Mononuclear cell (primary cell): ENCODE measurements around the gene IRF5. TPM values are rescaled to one million over a fixed set of nuclear protein-coding genes. Genes with fewer than 3 reads are reported as not detected.

ENCODE experiments used
- H3K27me3 ChIP-seq: 2 replicates; pipeline ENCODE4 v1.6.0; 2011; ENCODE audit warnings: low read length, control low read depth; ENCODE audit not compliant: insufficient read depth
- H3K4me1 ChIP-seq: 2 replicates; pipeline ENCODE4 v1.5.1; 2011; ENCODE audit warnings: mild to moderate bottlenecking, low read length, control low read depth; ENCODE audit not compliant: insufficient read depth
- H3K4me3 ChIP-seq: 2 replicates; pipeline ENCODE4 v1.5.1; 2011; ENCODE audit warnings: mild to moderate bottlenecking, low read length, moderate library complexity
- H3K9me3 ChIP-seq: 2 replicates; pipeline ENCODE4 v1.5.1; 2011; ENCODE audit warnings: low read depth, mild to moderate bottlenecking, control low read depth, low read length
- total RNA-seq: library from RNA; depleted of rRNA; stranded (reverse); fragments of >200 nt; gene quantifications from one replicate; pipeline ENCODE4 v1.2.3, GENCODE V29; 2012

IRF5 gene
- total RNA-seq, 1 donor = 26.7 TPM

DNA sequence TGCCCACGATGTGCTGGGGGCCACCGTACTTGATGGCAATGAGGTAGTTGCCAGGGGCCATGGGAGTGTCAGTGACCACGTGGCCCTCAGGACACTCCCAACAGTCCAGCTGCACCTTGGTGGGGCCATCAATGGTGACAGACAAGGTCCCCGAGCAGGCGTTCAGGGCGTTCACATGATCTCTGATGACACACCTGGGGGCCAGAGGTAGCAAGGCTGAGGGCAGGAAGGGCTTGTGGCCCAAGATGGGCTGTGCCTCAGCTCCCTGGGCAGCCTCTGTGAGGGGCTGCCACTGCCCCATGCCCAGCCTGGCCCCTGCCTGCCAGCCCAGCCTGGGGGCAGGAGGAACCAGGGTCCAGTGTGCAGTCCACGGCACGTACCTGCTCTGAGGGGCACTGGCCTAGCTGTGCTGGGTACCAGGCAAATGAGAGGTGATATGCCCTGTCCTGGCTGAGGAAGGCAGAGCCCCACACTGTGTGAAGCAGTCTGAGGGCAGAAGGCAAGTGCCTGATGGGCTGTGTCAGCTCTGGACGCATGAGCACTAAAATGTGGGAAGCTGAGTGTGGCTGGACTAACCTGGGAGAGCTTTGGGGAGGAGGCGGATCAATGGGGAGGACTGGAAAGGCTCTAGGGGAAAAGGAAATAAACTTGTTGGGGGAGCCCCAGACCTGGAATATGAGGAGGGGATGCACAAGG lies 23.7 kb upstream of the IRF5 start:
- Histone ChIP-seq H3K27me3 (peaks cover 34% of the 10 kb centered on the region), H3K4me1 (peaks cover 4% of the 10 kb centered on the region), H3K9me3 (no peaks in the 10 kb centered on the region), H3K4me3 (no peak overlapping the region)

DNA sequence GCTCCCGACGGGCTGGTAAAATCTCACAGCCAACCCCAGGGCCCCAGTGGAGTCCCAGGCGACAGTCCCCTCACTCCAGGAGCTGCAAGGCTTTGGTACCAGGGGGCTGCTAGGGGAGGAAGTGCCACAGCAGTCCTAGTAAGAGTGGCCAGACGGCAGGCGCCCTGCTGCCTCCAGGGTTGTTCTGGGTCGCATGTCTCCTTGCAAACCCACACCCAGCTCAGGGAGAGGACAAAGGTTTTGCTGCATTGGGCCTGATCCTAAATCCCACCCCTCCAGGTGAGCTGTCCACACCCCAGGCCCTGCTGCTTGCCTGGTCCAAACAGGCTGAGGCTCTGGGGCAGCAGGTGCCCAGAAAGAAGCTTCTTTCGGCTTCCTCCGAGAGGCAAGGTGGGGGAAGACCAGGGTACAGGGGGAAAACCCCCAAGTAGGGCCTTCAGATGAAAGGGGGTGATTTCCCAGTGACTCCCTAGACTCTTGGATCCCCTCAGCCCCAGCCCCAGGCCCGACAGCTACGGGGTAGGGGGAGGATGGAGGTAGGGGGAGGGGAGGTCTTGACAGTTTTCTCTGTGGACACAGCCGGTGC lies 23.1 kb upstream of the IRF5 start:
- Histone ChIP-seq H3K4me1 (peaks cover 4% of the 10 kb centered on the region), H3K4me3 (no peak overlapping the region), H3K27me3 (peaks cover 28% of the 10 kb centered on the region), H3K9me3 (no peaks in the 10 kb centered on the region)

- peaks cover 4% of the 10 kb centered on the region for H3K4me1 ChIP-seq
- H3K27me3 ChIP-seq = peaks cover 23% of the 10 kb centered on the region
- H3K4me3 ChIP-seq = no peak overlapping the region
- H3K9me3 ChIP-seq = no peaks in the 10 kb centered on the region
Observed at GRCh38 chr7:128915271-128915819, 22.4 kb upstream of the IRF5 start.

GRCh38 chr7:128915841-128916642 lies 21.7 kb upstream of the IRF5 start:
- H3K4me3 ChIP-seq = no peak overlapping the region
- H3K9me3 ChIP-seq = no peaks in the 10 kb centered on the region
- peaks cover 16% of the 10 kb centered on the region for H3K27me3 ChIP-seq
- H3K4me1 ChIP-seq = peaks cover 4% of the 10 kb centered on the region

DNA sequence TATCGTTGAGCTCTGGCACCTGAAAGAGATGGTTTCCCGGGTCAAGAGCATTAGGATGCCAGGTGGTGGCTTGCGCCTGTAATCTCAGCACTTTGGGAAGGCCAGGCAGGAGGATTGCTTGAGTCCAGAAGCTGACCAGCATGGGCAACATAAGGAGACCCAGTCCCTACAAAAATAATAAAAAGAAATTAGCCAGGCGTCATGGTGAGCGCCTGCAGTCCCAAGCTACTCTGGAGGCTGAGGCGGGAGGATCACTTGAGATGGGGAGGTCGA lies 21.1 kb upstream of the IRF5 start:
- Histone ChIP-seq H3K4me3 (no peak overlapping the region), H3K27me3 (peaks cover 14% of the 10 kb centered on the region), H3K4me1 (peaks cover 4% of the 10 kb centered on the region), H3K9me3 (no peaks in the 10 kb centered on the region)

- no peak overlapping the region for H3K4me3 ChIP-seq
- H3K9me3 ChIP-seq = no peaks in the 10 kb centered on the region
- H3K27me3 ChIP-seq = peaks cover 14% of the 10 kb centered on the region
- peaks cover 4% of the 10 kb centered on the region for H3K4me1 ChIP-seq
Observed at GRCh38 chr7:128917122-128917521, 20.6 kb upstream of the IRF5 start.

- Histone ChIP-seq H3K27me3 (peaks cover 14% of the 10 kb centered on the region), H3K4me3 (no peak overlapping the region)
Observed at GRCh38 chr7:128918016-128918665, 19.6 kb upstream of the IRF5 start.

GRCh38 chr7:128919241-128919640 lies 18.5 kb upstream of the IRF5 start:
- Histone ChIP-seq H3K4me3 (no peak overlapping the region), H3K27me3 (peaks cover 11% of the 10 kb centered on the region), H3K9me3 (no peaks in the 10 kb centered on the region), H3K4me1 (peaks cover 14% of the 10 kb centered on the region)

More at GRCh38 chr7:128918016-128918665, 19.6 kb upstream of the IRF5 start:
- Histone ChIP-seq H3K4me1 (peaks cover 4% of the 10 kb centered on the region), H3K9me3 (no peaks in the 10 kb centered on the region)

DNA sequence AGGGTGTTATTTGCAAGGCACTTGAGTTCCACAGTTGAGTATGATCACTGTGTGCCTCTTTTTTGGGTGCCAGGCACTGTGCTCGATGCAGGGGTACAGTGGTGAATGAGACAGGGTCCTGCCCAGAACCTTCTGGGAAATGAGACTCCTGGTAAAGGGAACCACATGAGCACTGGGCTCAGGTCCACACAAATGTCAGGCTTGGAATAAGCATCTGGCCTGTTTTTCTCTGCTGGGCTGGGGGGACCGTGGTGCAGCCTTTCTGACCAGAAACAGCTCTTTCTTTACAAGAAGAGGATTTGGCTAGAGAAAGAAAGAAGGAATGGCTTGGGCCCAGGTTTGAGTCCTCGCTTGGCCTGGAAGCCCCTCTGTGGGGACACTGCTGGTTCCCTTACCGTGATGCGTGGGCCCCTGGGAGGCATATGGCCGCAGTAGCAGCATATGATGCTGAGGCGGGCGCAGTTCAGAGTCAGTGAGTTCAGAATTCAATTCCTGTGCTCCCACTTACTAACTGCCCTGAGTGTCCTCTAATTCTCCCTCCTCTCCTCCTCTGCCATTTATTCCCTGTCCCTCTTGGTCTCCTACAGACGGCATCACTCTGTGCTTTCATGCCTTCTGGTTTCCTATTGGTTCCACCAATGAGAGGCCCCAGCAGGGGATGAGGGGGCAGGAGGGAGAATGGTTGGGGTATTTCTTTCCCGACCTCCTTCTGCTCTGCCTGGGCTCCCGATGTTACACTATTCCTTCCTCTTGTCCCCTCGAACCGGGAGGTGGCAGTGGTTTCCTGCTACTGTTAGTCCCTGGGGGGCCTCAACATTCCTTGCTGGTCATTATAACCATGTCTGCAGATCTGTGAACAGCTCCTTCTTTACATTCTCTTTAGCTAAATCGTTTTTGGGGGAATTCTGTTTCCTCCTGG lies 17.6 kb upstream of the IRF5 start:
- Histone ChIP-seq H3K9me3 (no peaks in the 10 kb centered on the region), H3K4me1 (peaks cover 20% of the 10 kb centered on the region), H3K27me3 (peaks cover 6% of the 10 kb centered on the region)

DNA sequence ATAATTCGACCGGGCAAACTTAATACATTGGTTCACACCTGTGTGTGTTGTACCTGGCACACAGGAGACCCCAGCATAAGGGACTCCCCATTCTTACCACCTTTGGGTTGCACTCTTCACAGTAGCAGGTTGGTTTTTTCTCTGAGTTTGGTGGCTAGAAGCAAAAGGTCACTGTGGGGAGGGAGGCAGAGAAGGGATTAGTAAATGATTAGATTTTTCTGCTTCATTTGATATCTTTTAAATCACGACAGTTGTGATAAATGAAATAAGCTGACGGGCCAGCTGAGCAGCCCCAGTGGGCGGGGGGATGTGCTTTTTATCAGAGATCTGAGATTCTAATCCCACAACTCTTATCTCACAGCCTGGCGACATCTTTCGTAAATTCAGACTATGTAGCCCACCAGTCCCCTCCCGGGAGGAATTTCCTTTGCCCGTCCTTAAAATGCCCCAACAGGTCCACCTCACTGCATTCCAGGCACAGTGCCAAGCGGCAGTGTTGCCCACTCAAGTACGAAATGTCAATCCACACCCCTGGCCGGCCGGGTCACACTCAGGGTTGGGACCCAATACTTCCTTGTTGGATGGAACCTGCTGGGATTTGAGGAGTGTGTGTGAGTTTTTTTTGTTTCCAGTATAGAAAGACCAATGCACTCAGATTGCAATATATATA lies 16.7 kb upstream of the IRF5 start:
- Histone ChIP-seq H3K4me3 (no peak overlapping the region), H3K27me3 (peaks cover 3% of the 10 kb centered on the region), H3K4me1 (peaks cover 16% of the 10 kb centered on the region), H3K9me3 (no peaks in the 10 kb centered on the region)

More for the DNA sequence above, 17.6 kb upstream of the IRF5 start:
- H3K4me3 ChIP-seq = no peak overlapping the region

DNA sequence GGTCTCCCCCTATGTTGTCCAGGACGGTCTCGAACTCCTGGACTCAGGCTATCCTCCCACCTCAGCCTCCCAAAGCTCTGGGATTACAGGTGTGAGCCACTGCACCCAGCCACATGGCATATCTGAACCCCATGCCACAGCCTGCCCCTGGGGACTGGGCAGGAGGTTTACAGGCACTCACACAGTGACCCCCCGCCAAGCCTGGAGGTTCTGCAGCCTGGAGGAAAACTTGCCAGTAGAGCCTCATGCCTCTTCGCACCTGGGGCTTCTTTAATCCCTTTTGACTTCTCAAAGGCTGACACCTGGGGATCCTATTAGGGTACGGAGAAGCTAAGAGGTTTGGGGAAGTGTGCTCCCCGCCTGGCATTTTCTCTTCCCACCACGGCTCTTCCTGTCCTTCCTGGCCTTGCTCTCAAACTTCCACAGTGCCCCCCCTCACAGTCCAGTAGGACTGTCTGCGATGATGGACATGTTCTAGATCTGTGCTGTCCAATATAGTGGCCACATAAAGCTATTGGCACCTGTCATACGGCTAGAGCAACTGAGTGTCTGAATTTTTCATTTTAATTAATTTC lies 15.8 kb upstream of the IRF5 start:
- Histone ChIP-seq H3K4me3 (no peak overlapping the region), H3K27me3 (no peaks in the 10 kb centered on the region), H3K9me3 (no peaks in the 10 kb centered on the region), H3K4me1 (peaks cover 16% of the 10 kb centered on the region)

DNA sequence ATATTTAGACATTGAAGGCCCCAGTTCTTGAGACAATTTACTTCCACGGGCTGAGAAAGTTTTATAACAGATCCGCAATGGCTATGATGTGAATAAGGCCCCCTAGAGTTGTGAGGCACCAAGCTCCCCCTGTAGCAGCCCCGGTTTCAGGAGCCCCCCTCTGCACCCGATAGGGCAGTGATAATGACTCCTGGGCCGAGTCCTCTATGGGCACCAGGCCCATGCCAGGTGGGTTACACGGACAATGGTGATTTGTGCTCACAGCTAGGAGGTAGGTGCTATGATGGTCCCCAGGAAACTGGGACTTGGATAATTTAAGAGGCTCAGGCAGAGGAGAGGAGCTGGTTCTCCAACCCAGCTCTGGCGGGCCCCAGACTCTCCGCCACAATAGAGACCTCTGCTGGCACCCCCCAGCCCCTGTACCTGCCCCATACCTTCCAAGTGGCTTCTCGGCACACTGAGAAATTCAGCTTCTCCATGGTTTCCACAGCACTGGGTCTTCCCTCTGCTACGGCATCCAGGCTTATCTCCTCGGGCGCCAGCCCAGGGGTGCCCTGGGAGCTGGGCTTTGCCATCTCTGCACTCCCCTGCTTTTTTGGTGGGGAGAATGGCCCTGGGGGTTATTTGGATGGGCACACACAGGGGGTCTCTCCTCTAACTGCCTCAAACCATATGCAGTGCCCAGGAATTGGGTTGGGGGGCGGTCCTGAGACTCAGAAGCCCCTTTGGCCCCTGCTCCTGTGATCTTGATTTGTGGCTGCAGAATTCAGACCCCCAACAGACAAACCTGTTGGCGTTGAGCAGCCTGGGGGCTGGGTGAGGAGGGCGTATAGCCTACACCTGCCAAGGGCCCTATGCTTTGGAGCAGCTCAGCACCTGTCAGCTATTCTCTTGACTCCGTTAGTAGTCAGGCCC lies 15.0 kb upstream of the IRF5 start:
- peaks cover 16% of the 10 kb centered on the region for H3K4me1 ChIP-seq

DNA sequence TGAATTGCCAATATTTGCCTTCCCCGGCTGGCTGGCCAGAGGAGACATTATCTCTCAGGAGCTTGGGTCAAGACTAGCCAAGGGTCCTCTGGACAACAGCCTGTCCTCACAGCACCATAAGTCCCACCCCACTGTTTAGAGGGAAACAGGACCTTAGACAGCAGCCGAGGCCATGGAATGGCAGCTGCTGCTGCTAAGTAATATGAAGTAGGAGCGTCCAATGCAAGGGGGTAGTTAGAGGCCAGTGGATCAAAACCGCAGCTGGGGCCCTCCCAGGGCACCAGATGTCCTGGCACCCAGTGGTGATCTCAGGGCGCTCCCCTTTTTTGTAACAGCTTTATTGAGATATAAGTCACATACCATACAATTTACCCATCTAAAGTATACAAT lies 14.3 kb upstream of the IRF5 start:
- Histone ChIP-seq H3K27me3 (no peaks in the 10 kb centered on the region), H3K4me3 (no peak overlapping the region), H3K4me1 (peaks cover 16% of the 10 kb centered on the region), H3K9me3 (no peaks in the 10 kb centered on the region)

More for the DNA sequence above, 15.0 kb upstream of the IRF5 start:
- Histone ChIP-seq H3K27me3 (no peaks in the 10 kb centered on the region), H3K4me3 (no peak overlapping the region), H3K9me3 (no peaks in the 10 kb centered on the region)
